NT2/D1 (cell line): ENCODE results near the gene WNT10A.

ENCODE experiments used
- SUZ12 ChIP-seq: IDR thresholded peaks from 2 replicates; pipeline ENCODE4 v1.6.1; 2011; ENCODE audit not compliant: insufficient read length, insufficient read depth; ENCODE audit errors: extremely low read depth
- YY1 ChIP-seq: IDR thresholded peaks from 2 replicates; pipeline ENCODE4 v1.6.1; 2011; ENCODE audit not compliant: insufficient read length, insufficient read depth
- ZNF274 ChIP-seq: IDR thresholded peaks from 2 replicates; pipeline ENCODE4 v1.6.1; 2011; ENCODE audit warnings: mild to moderate bottlenecking, low read depth, low read length

DNA sequence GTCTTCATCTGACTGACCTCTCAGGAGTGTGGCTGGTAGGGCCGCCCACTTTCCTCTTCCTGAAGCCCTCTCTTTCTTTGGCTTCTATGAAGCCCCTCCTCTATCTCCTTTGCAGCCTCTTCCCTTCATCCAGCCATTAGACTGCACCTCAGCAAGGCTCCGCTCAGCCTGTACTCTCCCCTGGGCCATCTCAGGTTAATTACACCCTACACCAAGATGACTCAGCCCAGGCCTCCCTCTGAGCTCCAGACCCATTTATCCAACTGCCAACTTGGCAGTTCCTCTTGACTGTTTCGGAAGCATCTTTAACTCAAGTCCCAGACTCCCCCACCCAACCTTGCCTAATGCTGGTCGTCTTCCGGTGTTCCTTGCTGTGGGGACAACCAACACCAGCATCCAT, 26.9 kb upstream of the WNT10A start:
- TF ChIP-seq ZNF274 (no peak), YY1 (no peak), SUZ12 (no peak)
